ENCODE results near the gene SLC52A1. TPM values are rescaled to one million over a fixed set of nuclear protein-coding genes. Genes with fewer than 3 reads are reported as not detected.

The SLC52A1 gene
- total RNA-seq, 2 experiments from 2014 or later = 0.21 to 0.32 TPM

- POLR2A ChIA-PET = interaction anchor here (0.6 kb wide), 1 partner anchor 17 kb away, joined by 6 read pairs; no protein-coding TSS in a partner anchor
- CTCF ChIA-PET = interaction anchor here (0.6 to 1.1 kb wide), 3 partner anchors 15 to 1412 kb away, joined by 3 to 4 read pairs (median 3); no protein-coding TSS in a partner anchor
These were observed 1.2 kb downstream of the SLC52A1 start for GRCh38 chr17:5034063-5034462.

GRCh38 chr17:5033352-5034015 is 1.7 kb downstream of the SLC52A1 start:
- ChIA-PET POLR2A (interaction anchor here (0.6 kb wide), 1 partner anchor 18 kb away, joined by 6 read pairs; no protein-coding TSS in a partner anchor), CTCF (interaction anchor here (0.6 to 1.1 kb wide), 4 partner anchors 16 to 1411 kb away, joined by 3 to 4 read pairs (median 4); no protein-coding TSS in a partner anchor)

GRCh38 chr17:5032865-5033264 is 2.4 kb downstream of the SLC52A1 start:
- POLR2A ChIA-PET = no interaction called here
- CTCF ChIA-PET = interaction anchor here (1.0 kb wide), 1 partner anchor 30 kb away, joined by 4 read pairs; no protein-coding TSS in a partner anchor

GRCh38 chr17:5031365-5032082 is 3.7 kb downstream of the SLC52A1 start:
- POLR2A ChIA-PET = interaction anchor here (1.5 kb wide), 1 partner anchor 62 kb away, joined by 4 read pairs; no protein-coding TSS in a partner anchor
- CTCF ChIA-PET = interaction anchor here (0.6 to 3.3 kb wide), 4 partner anchors 18 to 84 kb away, joined by 3 to 42 read pairs (median 6); no protein-coding TSS in a partner anchor

GRCh38 chr17:5030168-5030567 is 5.1 kb downstream of the SLC52A1 start:
- POLR2A ChIA-PET = interaction anchor here (1.5 kb wide), 1 partner anchor 61 kb away, joined by 4 read pairs; no protein-coding TSS in a partner anchor
- CTCF ChIA-PET = interaction anchor here (0.6 to 3.3 kb wide), 7 partner anchors 11 to 199 kb away, joined by 3 to 42 read pairs (median 5); no protein-coding TSS in a partner anchor

GRCh38 chr17:5027916-5028315 is 7.3 kb downstream of the SLC52A1 start:
- POLR2A ChIA-PET = interaction anchor here (0.6 kb wide), 1 partner anchor 1170 kb away, joined by 4 read pairs; no protein-coding TSS in a partner anchor
- CTCF ChIA-PET = interaction anchor here (0.6 to 1.5 kb wide), 4 partner anchors 9 to 38 kb away, joined by 3 to 4 read pairs (median 3); no protein-coding TSS in a partner anchor

GRCh38 chr17:5027299-5027698 is 7.9 kb downstream of the SLC52A1 start:
- ChIA-PET CTCF (interaction anchor here (1.5 kb wide), 1 partner anchor 8 kb away, joined by 4 read pairs; no protein-coding TSS in a partner anchor), POLR2A (interaction anchor here (1.0 kb wide), 1 partner anchor 39 kb away, joined by 3 read pairs; no protein-coding TSS in a partner anchor)

- POLR2A ChIA-PET = no interaction called here
- CTCF ChIA-PET = interaction anchor here (1.8 kb wide), 1 partner anchor 39 kb away, joined by 8 read pairs; no protein-coding TSS in a partner anchor
These were observed 10.6 kb downstream of the SLC52A1 start for GRCh38 chr17:5024604-5025003.

GRCh38 chr17:5023588-5024147 is 11.6 kb downstream of the SLC52A1 start:
- CTCF ChIA-PET = interaction anchor here (1.8 kb wide), 1 partner anchor 39 kb away, joined by 8 read pairs; no protein-coding TSS in a partner anchor
- POLR2A ChIA-PET = no interaction called here

- CTCF ChIA-PET = interaction anchor here (0.9 to 1.2 kb wide), 2 partner anchors 15 to 55 kb away, joined by 3 read pairs; partner anchors contain the start of gene SPAG7
- POLR2A ChIA-PET = no interaction called here
These were observed 13.0 kb downstream of the SLC52A1 start for GRCh38 chr17:5022171-5022711.

GRCh38 chr17:5020502-5021023 is 14.7 kb downstream of the SLC52A1 start:
- ChIA-PET POLR2A (no interaction called here), CTCF (interaction anchor here (1.3 to 1.7 kb wide), 3 partner anchors 10 to 42 kb away, joined by 3 to 6 read pairs (median 4); no protein-coding TSS in a partner anchor)

GRCh38 chr17:5019475-5019956 is 15.7 kb downstream of the SLC52A1 start:
- ChIA-PET POLR2A (interaction anchor here (1.2 kb wide), 1 partner anchor 52 kb away, joined by 3 read pairs; the partner anchor contains the start of gene SPAG7), CTCF (interaction anchor here (0.7 to 1.7 kb wide), 9 partner anchors 9 to 59 kb away, joined by 3 to 6 read pairs (median 4); partner anchors contain the start of genes INCA1 and KIF1C)

- ChIA-PET CTCF (no interaction called here), POLR2A (interaction anchor here (0.6 kb wide), 1 partner anchor 19 kb away, joined by 6 read pairs; no protein-coding TSS in a partner anchor)
These were observed 20.9 kb downstream of the SLC52A1 start for GRCh38 chr17:5014357-5014756.

GRCh38 chr17:5011928-5012327 is 23.3 kb downstream of the SLC52A1 start:
- POLR2A ChIA-PET = no interaction called here
- CTCF ChIA-PET = no interaction called here

- CTCF ChIA-PET = no interaction called here
- POLR2A ChIA-PET = no interaction called here
These were observed 31.9 kb downstream of the SLC52A1 start for GRCh38 chr17:5003214-5003867.

- POLR2A ChIA-PET = no interaction called here
- CTCF ChIA-PET = interaction anchor here (1.1 kb wide), 1 partner anchor 114 kb away, joined by 3 read pairs; no protein-coding TSS in a partner anchor
These were observed 33.0 kb downstream of the SLC52A1 start for GRCh38 chr17:5002121-5002788.

- ChIA-PET CTCF (interaction anchor here (0.6 to 1.4 kb wide), 2 partner anchors 30 to 213 kb away, joined by 3 to 4 read pairs; no protein-coding TSS in a partner anchor), POLR2A (no interaction called here)
These were observed 35.0 kb downstream of the SLC52A1 start for GRCh38 chr17:5000237-5000639.

Measured in activated CD8-positive, alpha-beta memory T cell treated with anti-CD3 and anti-CD28 coated beads for 36 hours (primary cell).